Smooth muscle cell (in vitro differentiated cells): ENCODE data around the gene SCAMP4. TPM values are rescaled to one million over a fixed set of nuclear protein-coding genes. Genes with fewer than 3 reads are reported as not detected.

Experiments used
- DNase-seq: peaks from one replicate; lab custom pipeline; 2025; ENCODE audit not compliant: unreplicated experiment; lab: John Stamatoyannopoulos, UW
- H2AFZ ChIP-seq: fragments of 200-600 bp; sonication (generic); 2 replicates; pipeline ENCODE4 v1.6.0; 2016; ENCODE audit warnings: antibody characterized with exemption, low read depth, mild to moderate bottlenecking
- H3F3A ChIP-seq: fragments of 200-600 bp; sonication (generic); 2 replicates; pipeline ENCODE4 v1.6.0; 2017; ENCODE audit warnings: antibody characterized with exemption, low read depth
- H3K27ac ChIP-seq: fragments of 200-600 bp; sonication (generic); 2 replicates; pipeline ENCODE4 v1.5.1; 2016; ENCODE audit warnings: low read depth, mild to moderate bottlenecking
- H3K27me3 ChIP-seq: fragments of 200-600 bp; sonication (generic); 2 replicates; pipeline ENCODE4 v1.6.1; 2016; ENCODE audit warnings: low read depth, mild to moderate bottlenecking
- H3K36me3 ChIP-seq: fragments of 200-600 bp; sonication (generic); 2 replicates; pipeline ENCODE4 v1.5.1; 2016; ENCODE audit warnings: low read depth
- H3K4me1 ChIP-seq: fragments of 200-600 bp; sonication (generic); 2 replicates; pipeline ENCODE4 v1.5.1; 2016; ENCODE audit warnings: low read depth
- H3K4me2 ChIP-seq: fragments of 200-600 bp; sonication (generic); 2 replicates; pipeline ENCODE4 v1.6.0; 2016; ENCODE audit warnings: mild to moderate bottlenecking
- H3K4me3 ChIP-seq: fragments of 200-600 bp; sonication (generic); 2 replicates; pipeline ENCODE4 v1.5.1; 2016; ENCODE audit warnings: mild to moderate bottlenecking
- H3K79me2 ChIP-seq: fragments of 200-600 bp; sonication (generic); 2 replicates; pipeline ENCODE4 v1.6.0; 2016; ENCODE audit warnings: low read depth, mild to moderate bottlenecking
- H3K9ac ChIP-seq: fragments of 200-600 bp; sonication (generic); 2 replicates; pipeline ENCODE4 v1.6.0; 2016; ENCODE audit warnings: low read depth
- H3K9me3 ChIP-seq: fragments of 200-600 bp; sonication (generic); replicated peaks from 2 replicates; pipeline ENCODE4 v1.5.1; 2016; ENCODE audit warnings: low read depth
- H4K20me1 ChIP-seq: fragments of 200-600 bp; sonication (generic); 2 replicates; pipeline ENCODE4 v1.6.0; 2016; ENCODE audit warnings: low read depth
- CTCF ChIP-seq: fragments of 200-600 bp; sonication (generic); IDR thresholded peaks from 2 replicates; pipeline ENCODE4 v1.5.1; 2017; ENCODE audit warnings: borderline replicate concordance, mild to moderate bottlenecking, antibody characterized with exemption; ENCODE audit not compliant: insufficient read depth, poor library complexity, severe bottlenecking
- WGBS: methylation state at CpG from one replicate; pipeline ENCODE4 v1.1.7; 2016; ENCODE audit warnings: low lambda C conversion rate; 5-methylcytosine and 5-hydroxymethylcytosine counted together
- polyA plus RNA-seq: library from polyadenylated mRNA; unstranded; fragments of >200 nt; fragmentation: Nextera tagmentation; extraction: Ambion mirVana; gene quantifications from 2 replicates; pipeline ENCODE4 v1.2.1, GENCODE V29; 2016
- total RNA-seq: library from RNA; depleted of rRNA; stranded (reverse); fragments of >200 nt; gene quantifications from 2 replicates; pipeline ENCODE4 v1.2.3, GENCODE V29; 2014

SCAMP4 gene
- total and polyA plus RNA-seq, 2 experiments from 2014 or later = 54.5 to 96.9 TPM

DNA sequence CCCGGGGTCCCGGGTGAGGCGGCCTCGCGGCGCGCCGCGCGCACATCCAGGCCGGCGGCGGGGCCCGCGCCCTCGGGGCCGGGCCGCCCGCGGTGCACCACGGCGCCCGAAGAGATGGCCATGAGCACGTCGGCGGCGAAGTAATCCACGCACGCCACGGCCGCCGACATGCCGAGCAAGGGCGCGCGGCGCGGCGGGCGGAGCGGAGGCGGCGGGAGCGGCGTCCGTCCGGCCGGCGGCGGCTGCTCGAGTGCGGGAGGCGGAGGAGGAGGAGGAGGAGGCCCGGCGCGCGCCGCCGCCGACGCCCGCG lies 41.9 kb upstream of the SCAMP4 start, which contains the start of gene KLF16:
KLF16 (minus strand) TSS at position 252 of the 310 bp plus-strand sequence; CDS start at position 170, 82 bp downstream.
- Histone ChIP-seq H3K9ac (peak within 1 kb of the TSS; percentile 62), H3F3A (no peaks in the 10 kb centered on the region), H4K20me1 (peaks cover 43% of the 10 kb centered on the region), H3K79me2 (peaks cover 43% of the 10 kb centered on the region), H3K9me3 (no peaks in the 10 kb centered on the region), H3K4me2 (peak within 1 kb of the TSS; percentile 100), H3K4me3 (peak within 1 kb of the TSS; percentile 80), H3K36me3 (no peaks in the 10 kb centered on the region), H3K27me3 (no peaks in the 10 kb centered on the region), H2AFZ (peak within 1 kb of the TSS; percentile 22), H3K27ac (peak within 1 kb of the TSS; percentile 45), H3K4me1 (peaks cover 31% of the 10 kb centered on the region)
- WGBS = 2% methylated on average over 9 of the region's 63 CpGs
- no peak for TF ChIP-seq CTCF
- DNase-seq = no peak

DNA sequence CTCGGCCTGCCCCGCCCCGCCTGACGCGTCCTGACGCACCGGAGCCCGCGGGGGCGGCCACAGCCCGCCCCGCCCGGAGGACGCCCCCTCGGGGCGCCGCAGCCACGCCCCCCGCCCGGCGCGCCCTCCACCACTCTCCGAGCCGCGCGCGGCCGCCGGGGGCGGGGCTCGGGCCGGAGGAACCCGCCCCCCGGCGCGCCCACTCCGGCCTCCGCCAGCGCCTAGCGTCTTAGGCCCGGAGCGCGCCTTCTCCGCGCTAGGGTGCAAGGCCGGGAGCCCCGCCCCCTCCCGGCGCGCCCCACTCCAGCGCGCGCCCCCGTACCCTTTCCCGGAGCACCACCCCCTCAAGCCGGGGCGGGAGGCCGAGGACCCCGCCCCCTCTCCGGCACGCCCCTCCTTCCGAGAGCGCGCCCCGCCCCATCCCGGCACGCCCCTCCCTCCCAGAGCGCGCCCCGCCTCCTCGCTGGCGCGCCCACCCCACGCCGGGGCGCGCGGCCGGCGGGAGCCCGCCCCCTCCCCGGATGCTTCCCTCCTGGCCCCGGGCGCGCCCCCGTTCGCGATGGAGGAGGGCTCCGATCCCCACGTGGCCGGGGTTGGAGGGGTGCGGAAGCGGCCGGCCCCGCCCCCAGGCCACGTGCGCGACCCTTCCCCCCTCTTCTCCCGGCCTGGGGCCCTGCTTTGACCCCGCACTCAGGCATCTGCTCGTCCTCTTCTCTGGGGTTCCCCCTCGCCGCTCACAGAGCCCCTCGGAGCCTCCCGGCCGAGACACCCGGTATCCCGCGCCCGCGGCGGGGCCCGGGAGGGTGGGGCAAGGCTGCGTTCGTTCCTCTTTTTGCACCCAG lies 41.3 kb upstream of the SCAMP4 start:
- Histone ChIP-seq H3K4me1 (peaks cover 29% of the 10 kb centered on the region), H3K27me3 (no peaks in the 10 kb centered on the region), H3K79me2 (peaks cover 37% of the 10 kb centered on the region), H3F3A (no peaks in the 10 kb centered on the region), H4K20me1 (peaks cover 39% of the 10 kb centered on the region), H2AFZ (peak overlapping the region; percentile 22), H3K36me3 (no peaks in the 10 kb centered on the region), H3K4me3 (peak overlapping the region; percentile 73), H3K4me2 (peak overlapping the region; percentile 93), H3K9ac (peak overlapping the region; percentile 31), H3K27ac (peak overlapping the region; percentile 45), H3K9me3 (no peaks in the 10 kb centered on the region)
- peak; percentile 89 for DNase-seq
- TF ChIP-seq CTCF = no peak
- WGBS = 0% methylated on average over 13 of the region's 115 CpGs

DNA sequence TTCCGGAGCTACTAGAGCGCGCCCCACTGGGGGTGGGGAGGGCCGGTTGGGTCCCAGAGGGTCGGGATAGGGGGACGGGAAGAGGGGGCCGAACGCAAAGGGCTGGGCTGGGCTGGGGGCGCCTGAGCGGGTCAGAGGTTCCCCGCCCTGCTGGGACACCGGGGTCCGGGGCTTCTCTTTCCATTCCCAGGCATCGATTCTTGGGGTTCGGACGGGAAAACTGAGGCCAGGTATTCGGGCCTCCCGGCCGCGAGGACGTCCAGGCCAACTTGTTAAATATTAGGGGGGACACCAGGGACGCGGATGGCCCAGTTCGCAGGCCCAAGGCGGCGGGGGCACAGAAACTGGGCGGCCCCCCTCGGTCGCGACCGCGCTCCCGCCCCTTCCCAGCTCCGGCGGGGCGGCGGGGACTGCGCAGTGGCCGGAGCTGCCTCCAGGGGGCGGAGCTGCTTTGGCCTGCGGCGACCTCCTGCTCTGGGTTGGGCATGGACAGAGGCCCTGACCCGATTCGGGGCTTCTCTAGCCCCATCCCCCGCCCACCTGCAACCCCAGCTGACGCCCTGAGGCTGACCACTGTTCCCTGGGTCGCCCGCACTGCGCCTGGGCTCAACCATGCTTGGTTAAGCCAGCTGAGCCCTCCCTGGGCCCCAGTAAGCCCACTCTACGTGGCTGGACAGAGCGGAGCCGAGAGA lies 40.6 kb upstream of the SCAMP4 start:
- H3F3A ChIP-seq = no peaks in the 10 kb centered on the region
- peaks cover 21% of the 10 kb centered on the region for H3K4me1 ChIP-seq
- H2AFZ ChIP-seq = peak overlapping the region; percentile 22
- H4K20me1 ChIP-seq = peaks cover 34% of the 10 kb centered on the region
- no peaks in the 10 kb centered on the region for H3K36me3 ChIP-seq
- peaks cover 29% of the 10 kb centered on the region for H3K79me2 ChIP-seq
- peak overlapping the region; percentile 31 for H3K9ac ChIP-seq
- no peaks in the 10 kb centered on the region for H3K27me3 ChIP-seq
- peak overlapping the region; percentile 45 for H3K27ac ChIP-seq
- TF ChIP-seq CTCF = peak; percentile 68
- no peaks in the 10 kb centered on the region for H3K9me3 ChIP-seq
- DNase-seq = peak; percentile 52
- peak overlapping the region; percentile 93 for H3K4me2 ChIP-seq
- WGBS = 6% methylated on average over 38 of the region's 52 CpGs
- H3K4me3 ChIP-seq = peak overlapping the region; percentile 73
